DOHH2 (cell line): ENCODE data around the gene GP5.

Source experiments
- CTCF ChIP-seq: fragments of 200-600 bp; sonication (generic); IDR thresholded peaks from one replicate; pipeline ENCODE4 v1.5.1; 2014; ENCODE audit warnings: antibody characterized with exemption, mild to moderate bottlenecking, low read depth, low read length; ENCODE audit not compliant: poor library complexity, severe bottlenecking
- EZH2phosphoT487 ChIP-seq: fragments of 200-600 bp; sonication (generic); IDR thresholded peaks from 2 replicates; pipeline ENCODE4 v1.6.1; 2017; ENCODE audit warnings: borderline replicate concordance, mild to moderate bottlenecking, antibody characterized with exemption, low read length, moderate library complexity, mixed read lengths

- TF ChIP-seq CTCF (no peak), EZH2phosphoT487 (no peak)
Measured at GRCh38 chr3:194380326-194380725, 18.7 kb downstream of the GP5 start.
